Eye (tissue), 1 donor: ENCODE measurements around the gene ECHS1.
"Not testable (repeated sequence)": the region's sequence is repeated elsewhere in the genome, so short reads cannot be mapped to it uniquely, and the experiment has no call there.

ENCODE experiments used
- DNase-seq: peaks from one replicate; pipeline ENCODE4 v3.0.0-alpha.2; 2015

Gene ECHS1

GRCh38 chr10:133320852-133321422 lies 52.2 kb downstream of the ECHS1 start:
- DNase-seq, result not testable (repeated sequence)

- DNase-seq, result peak; percentile 92
Measured at GRCh38 chr10:133318494-133319127, 54.5 kb downstream of the ECHS1 start.

GRCh38 chr10:133316732-133317131 lies 56.4 kb downstream of the ECHS1 start:
- no peak for DNase-seq

GRCh38 chr10:133316266-133316665 lies 56.9 kb downstream of the ECHS1 start:
- DNase-seq, result no peak

DNA sequence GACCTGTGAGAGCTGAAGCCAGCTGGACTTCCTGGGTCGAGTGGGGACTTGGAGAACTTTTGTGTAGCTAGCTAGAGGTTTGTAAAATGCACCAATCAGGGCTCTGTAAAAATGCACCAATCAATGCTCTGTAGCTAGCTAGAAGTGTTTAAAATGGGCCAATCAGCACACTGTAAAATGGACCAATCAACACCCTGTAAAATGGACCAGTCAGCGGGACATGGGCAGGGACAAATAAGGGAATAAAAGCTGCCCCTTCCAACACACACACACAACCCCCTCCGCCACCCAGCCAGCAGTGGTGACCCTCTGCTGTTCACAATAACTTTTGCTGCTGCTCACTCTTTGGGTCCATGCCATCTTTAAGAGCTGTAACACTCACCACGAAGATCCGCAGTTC lies 57.3 kb downstream of the ECHS1 start:
- DNase-seq, result no peak

- DNase-seq, result no peak
Measured at GRCh38 chr10:133314911-133315310, 58.2 kb downstream of the ECHS1 start.

DNA sequence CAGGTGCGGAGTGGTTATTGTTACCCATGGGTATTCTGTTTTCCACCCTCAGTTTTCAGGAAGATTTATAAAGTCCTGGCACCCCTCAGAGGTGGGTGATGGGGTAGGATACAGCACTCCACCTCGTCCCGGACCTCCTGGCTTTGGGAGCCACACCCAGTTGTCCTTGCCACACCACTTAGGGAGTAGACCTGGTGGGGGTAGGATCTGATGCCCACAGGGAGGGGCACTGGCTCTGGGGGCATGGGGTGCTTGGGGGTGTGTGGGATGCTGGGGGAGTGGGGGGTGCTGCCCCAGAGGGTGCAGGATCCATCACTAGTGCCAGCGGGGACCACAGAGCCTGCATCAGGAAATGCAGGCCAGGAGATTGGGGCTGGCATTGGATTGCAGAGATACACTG lies 60.0 kb downstream of the ECHS1 start:
- DNase-seq, result no peak

GRCh38 chr10:133312769-133313145 lies 60.4 kb downstream of the ECHS1 start:
- DNase-seq, result no peak
